Measurements from ENCODE around the gene LRRC30. TPM values are rescaled to one million over a fixed set of nuclear protein-coding genes. Genes with fewer than 3 reads are reported as not detected.
A peak's percentile ranks its signal among the peaks of the same experiment; 100 is the strongest.
"Not testable (repeated sequence)": the region's sequence is repeated elsewhere in the genome, so short reads cannot be mapped to it uniquely, and the experiment has no call there.

The LRRC30 gene
- polyA plus RNA-seq, 4 donors = not detected

DNA sequence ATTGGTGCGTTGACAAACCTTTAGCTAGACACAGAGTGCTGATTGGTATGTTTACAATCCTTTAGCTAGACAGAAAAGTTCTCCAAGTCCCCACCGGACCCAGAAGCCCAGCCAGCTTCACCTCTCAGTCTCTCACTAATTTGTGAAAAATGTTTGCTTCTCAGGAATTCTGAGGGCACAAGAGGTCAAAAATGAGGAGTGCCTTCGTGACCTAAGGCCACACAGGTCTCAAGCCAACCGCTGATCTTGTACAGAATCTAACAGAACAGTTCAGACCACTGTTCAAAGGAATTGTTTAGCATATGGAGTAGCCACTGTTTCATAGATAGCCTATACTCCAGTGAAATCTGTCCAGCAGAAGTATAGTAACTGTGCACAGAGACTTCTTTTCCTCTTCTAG lies 29.8 kb upstream of the LRRC30 start:
- no peaks in the 10 kb centered on the region for H3K9me3 ChIP-seq (ENCODE audit: control insufficient read depth in 2 of 2, insufficient read depth in 1 of 2, low read depth in 1 of 2, low read length in 1 of 2)
- WGBS, 3 donors = 84 to 90% (median 87%) methylated on average over 4 of the region's 4 CpGs
- no peak overlapping the region for H3K27ac ChIP-seq (ENCODE audit: low read depth in 1 of 3, low read length in 2 of 3)
- no peaks in the 10 kb centered on the region for H3K27me3 ChIP-seq (ENCODE audit: control insufficient read depth in 3 of 3, insufficient read depth in 3 of 3, low read length in 3 of 3)
- no peak overlapping the region for H3K4me3 ChIP-seq (ENCODE audit: low read depth in 1 of 3, low read length in 3 of 3)
- no peaks in the 10 kb centered on the region for H3K4me1 ChIP-seq (ENCODE audit: control insufficient read depth in 3 of 3, insufficient read depth in 2 of 3, low read depth in 1 of 3, low read length in 2 of 3)
- no peaks in the 10 kb centered on the region for H3K36me3 ChIP-seq (ENCODE audit: control insufficient read depth in 3 of 3, insufficient read depth in 2 of 3, low read depth in 1 of 3, low read length in 3 of 3)
- DNase-seq = no peak
- no peak for FAIRE-seq

DNA sequence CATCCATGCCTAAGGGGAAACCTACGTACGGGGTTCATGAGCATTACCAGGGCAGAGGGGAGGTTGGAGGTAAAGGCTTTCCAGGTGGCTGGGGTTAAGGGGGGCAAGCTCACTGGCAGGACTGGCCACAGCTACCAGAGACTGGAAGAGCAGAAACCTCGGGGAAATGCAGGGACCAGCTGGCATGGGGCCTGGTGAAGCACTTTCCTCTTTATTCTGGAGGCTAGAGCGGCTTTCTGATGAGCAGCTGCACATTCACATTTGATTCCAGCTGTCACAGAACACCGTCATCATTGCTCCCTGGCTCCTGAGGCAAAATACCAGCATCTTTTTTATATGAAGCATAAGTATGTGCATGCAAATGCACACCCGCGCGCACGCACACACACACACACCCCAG lies 28.7 kb upstream of the LRRC30 start:
- Histone ChIP-seq H3K4me3 (ENCODE audit: low read depth in 1 of 3, low read length in 3 of 3) (no peak overlapping the region), H3K4me1 (ENCODE audit: control insufficient read depth in 3 of 3, insufficient read depth in 2 of 3, low read depth in 1 of 3, low read length in 2 of 3) (no peaks in the 10 kb centered on the region), H3K27me3 (ENCODE audit: control insufficient read depth in 3 of 3, insufficient read depth in 3 of 3, low read length in 3 of 3) (peaks cover 0 to 2% (median 0%) of the 10 kb centered on the region in 3 donors), H3K27ac (ENCODE audit: low read depth in 1 of 3, low read length in 2 of 3) (no peak overlapping the region), H3K9me3 (ENCODE audit: control insufficient read depth in 2 of 2, insufficient read depth in 1 of 2, low read depth in 1 of 2, low read length in 1 of 2) (no peaks in the 10 kb centered on the region), H3K36me3 (ENCODE audit: control insufficient read depth in 3 of 3, insufficient read depth in 2 of 3, low read depth in 1 of 3, low read length in 3 of 3) (no peaks in the 10 kb centered on the region)
- WGBS, 3 donors = 86 to 90% (median 86%) methylated on average over 9 of the region's 9 CpGs
- DNase-seq = no peak
- no peak for FAIRE-seq

DNA sequence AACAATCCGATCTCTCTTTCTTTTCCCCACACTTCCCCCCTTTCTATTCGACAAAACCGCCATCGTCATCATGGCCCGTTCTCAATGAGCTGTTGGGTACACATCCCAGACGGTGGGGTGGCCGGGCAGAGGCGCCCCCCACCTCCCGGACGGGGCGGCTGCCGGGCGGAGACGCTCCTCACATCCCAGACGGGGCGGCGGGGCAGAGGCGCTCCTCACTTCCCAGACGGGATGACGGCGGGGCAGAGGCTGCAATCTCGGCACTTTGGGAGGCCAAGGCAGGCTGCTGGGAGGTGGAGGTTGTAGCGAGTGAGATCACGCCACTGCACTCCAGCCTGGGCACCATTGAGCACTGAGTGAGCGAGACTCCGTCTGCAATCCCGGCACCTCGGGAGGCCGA lies 27.3 kb upstream of the LRRC30 start:
- not testable (repeated sequence) for FAIRE-seq; H3K27ac ChIP-seq (ENCODE audit: low read depth in 1 of 3, low read length in 2 of 3); H3K4me3 ChIP-seq (ENCODE audit: low read depth in 1 of 3, low read length in 3 of 3); DNase-seq; H3K9me3 ChIP-seq (ENCODE audit: control insufficient read depth in 2 of 2, insufficient read depth in 1 of 2, low read depth in 1 of 2, low read length in 1 of 2); H3K27me3 ChIP-seq (ENCODE audit: control insufficient read depth in 3 of 3, insufficient read depth in 3 of 3, low read length in 3 of 3); H3K4me1 ChIP-seq (ENCODE audit: control insufficient read depth in 3 of 3, insufficient read depth in 2 of 3, low read depth in 1 of 3, low read length in 2 of 3); H3K36me3 ChIP-seq (ENCODE audit: control insufficient read depth in 3 of 3, insufficient read depth in 2 of 3, low read depth in 1 of 3, low read length in 3 of 3)
- 88 to 91% (median 89%) methylated on average over 24 to 28 of the region's 29 CpGs for WGBS, 3 donors

DNA sequence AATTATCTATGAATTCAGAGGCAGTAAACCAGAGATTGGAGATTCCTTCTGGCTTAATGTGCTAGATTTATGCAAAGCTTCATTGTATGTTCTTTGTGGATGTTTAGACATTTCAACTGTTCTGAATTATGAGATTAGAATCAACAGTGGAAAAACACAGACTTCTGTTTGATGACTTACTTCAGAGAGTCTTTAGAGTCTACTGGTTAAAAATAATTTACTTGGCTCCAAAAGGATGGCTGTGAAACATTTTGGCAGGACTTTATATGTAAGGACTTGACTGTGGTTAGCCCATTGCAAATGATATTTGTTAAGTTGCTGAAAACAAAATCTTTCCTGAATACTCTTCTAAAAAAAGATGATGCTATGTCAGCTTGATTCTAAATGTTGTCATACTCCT lies 25.5 kb upstream of the LRRC30 start:
- no peaks in the 10 kb centered on the region for H3K36me3 ChIP-seq (ENCODE audit: control insufficient read depth in 3 of 3, insufficient read depth in 2 of 3, low read depth in 1 of 3, low read length in 3 of 3)
- H3K27ac ChIP-seq (ENCODE audit: low read depth in 1 of 3, low read length in 2 of 3) = no peak overlapping the region
- no peaks in the 10 kb centered on the region for H3K4me1 ChIP-seq (ENCODE audit: control insufficient read depth in 3 of 3, insufficient read depth in 2 of 3, low read depth in 1 of 3, low read length in 2 of 3)
- peaks cover 0 to 2% (median 0%) of the 10 kb centered on the region in 3 donors for H3K27me3 ChIP-seq (ENCODE audit: control insufficient read depth in 3 of 3, insufficient read depth in 3 of 3, low read length in 3 of 3)
- no peaks in the 10 kb centered on the region for H3K9me3 ChIP-seq (ENCODE audit: control insufficient read depth in 2 of 2, insufficient read depth in 1 of 2, low read depth in 1 of 2, low read length in 1 of 2)
- no peak overlapping the region for H3K4me3 ChIP-seq (ENCODE audit: low read depth in 1 of 3, low read length in 3 of 3)
- DNase-seq (no peak), FAIRE-seq (no peak)

DNA sequence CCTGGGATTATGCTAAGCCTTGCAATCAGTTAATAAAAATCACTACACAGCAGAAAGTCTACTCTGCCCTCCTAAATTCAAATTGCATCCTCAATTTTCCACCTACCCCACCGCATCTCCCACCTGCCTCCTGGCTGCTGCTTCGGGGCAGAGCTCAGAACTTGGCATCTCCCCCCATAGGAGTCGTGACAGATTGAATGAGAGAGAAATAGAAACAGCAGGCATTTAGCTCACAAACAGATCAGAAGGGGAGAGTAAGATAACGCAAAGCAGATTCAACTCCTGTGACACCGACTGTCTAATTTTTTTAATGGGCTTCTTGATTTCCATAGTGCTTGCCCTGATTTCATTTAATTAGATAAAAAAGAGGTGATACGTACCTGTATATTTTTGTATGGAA lies 24.7 kb upstream of the LRRC30 start:
- Histone ChIP-seq H3K9me3 (ENCODE audit: control insufficient read depth in 2 of 2, insufficient read depth in 1 of 2, low read depth in 1 of 2, low read length in 1 of 2) (no peaks in the 10 kb centered on the region), H3K4me1 (ENCODE audit: control insufficient read depth in 3 of 3, insufficient read depth in 2 of 3, low read depth in 1 of 3, low read length in 2 of 3) (no peaks in the 10 kb centered on the region), H3K36me3 (ENCODE audit: control insufficient read depth in 3 of 3, insufficient read depth in 2 of 3, low read depth in 1 of 3, low read length in 3 of 3) (no peaks in the 10 kb centered on the region), H3K4me3 (ENCODE audit: low read depth in 1 of 3, low read length in 3 of 3) (no peak overlapping the region), H3K27ac (ENCODE audit: low read depth in 1 of 3, low read length in 2 of 3) (no peak overlapping the region), H3K27me3 (ENCODE audit: control insufficient read depth in 3 of 3, insufficient read depth in 3 of 3, low read length in 3 of 3) (peaks cover 0 to 2% (median 0%) of the 10 kb centered on the region in 3 donors)
- FAIRE-seq = no peak
- WGBS, 3 donors = 46 to 61% (median 58%) methylated on average over 6 of the region's 6 CpGs
- DNase-seq = no peak

DNA sequence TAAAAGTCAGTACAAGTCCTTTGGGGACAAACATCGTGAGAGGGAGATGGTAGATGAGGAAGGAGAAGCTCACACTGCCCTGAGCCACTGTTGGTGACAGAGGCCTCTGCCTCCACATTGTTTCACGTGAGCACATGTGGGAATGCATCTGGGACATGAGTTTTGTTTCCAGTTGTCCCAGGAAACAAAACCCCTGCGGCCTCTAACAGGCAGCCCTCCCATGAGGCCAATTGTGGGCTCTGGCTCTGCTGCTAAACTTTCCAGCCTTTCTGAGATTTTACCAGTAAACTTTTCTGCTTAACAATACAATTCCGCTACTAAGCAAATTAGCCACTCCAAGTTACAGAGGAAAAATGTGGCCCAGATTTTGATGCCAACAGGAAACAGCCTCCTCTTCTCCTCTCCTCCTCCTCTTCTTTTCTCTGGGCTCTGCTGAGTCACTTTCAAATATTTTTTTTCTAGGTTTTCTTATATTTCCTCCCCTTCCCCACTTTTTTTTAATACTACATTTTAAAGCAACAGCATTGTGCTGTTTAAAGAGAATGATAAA lies 23.4 kb upstream of the LRRC30 start:
- FAIRE-seq (no peak), DNase-seq (no peak)
- Histone ChIP-seq H3K27me3 (ENCODE audit: control insufficient read depth in 3 of 3, insufficient read depth in 3 of 3, low read length in 3 of 3) (peaks cover 0 to 5% (median 0%) of the 10 kb centered on the region in 3 donors), H3K36me3 (ENCODE audit: control insufficient read depth in 3 of 3, insufficient read depth in 2 of 3, low read depth in 1 of 3, low read length in 3 of 3) (no peaks in the 10 kb centered on the region), H3K27ac (ENCODE audit: low read depth in 1 of 3, low read length in 2 of 3) (no peak overlapping the region), H3K9me3 (ENCODE audit: control insufficient read depth in 2 of 2, insufficient read depth in 1 of 2, low read depth in 1 of 2, low read length in 1 of 2) (no peaks in the 10 kb centered on the region), H3K4me1 (ENCODE audit: control insufficient read depth in 3 of 3, insufficient read depth in 2 of 3, low read depth in 1 of 3, low read length in 2 of 3) (no peaks in the 10 kb centered on the region), H3K4me3 (ENCODE audit: low read depth in 1 of 3, low read length in 3 of 3) (no peak overlapping the region)
- WGBS, 3 donors = 72 to 78% (median 75%) methylated on average over 4 of the region's 4 CpGs

DNA sequence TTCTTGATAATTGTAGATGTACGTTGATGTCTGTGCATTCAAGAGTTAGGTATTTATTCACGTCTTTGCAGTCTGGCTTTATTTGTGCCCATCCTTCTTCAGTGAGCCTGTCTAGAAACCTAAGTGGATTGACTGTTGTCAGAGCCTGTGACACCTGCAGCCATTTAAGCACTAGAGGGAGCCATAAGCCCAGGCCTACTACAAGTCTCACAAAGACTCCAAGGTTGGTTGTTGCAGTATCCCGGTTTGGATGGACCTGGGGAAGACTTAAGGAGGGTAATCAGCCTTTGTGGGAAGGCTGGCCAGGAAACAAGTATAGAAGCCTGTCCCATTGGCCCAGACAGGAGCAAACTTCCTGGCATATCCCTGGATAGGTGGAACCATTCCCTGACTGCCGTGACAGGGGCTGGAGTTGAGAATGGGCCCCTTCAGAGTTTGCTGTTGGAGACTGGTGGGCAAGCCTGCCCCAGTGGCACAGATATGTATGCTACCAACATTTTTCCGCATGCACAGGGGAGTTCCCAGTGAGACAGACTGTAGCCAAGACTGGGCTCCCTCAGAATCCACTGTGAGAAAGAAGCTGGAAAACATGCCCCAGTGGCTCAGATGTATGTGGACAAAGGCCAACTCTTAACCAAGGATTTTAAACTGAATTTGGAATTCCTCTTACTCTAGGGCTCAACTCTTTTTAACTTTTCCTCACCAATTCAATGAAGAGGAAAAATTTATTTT lies 9.3 kb upstream of the LRRC30 start:
- FAIRE-seq (no peak), DNase-seq (peak; percentile 51 to 55)
- no peak overlapping the region for H3K27ac ChIP-seq (ENCODE audit: low read depth in 1 of 3, low read length in 2 of 3)
- no peaks in the 10 kb centered on the region for H3K36me3 ChIP-seq (ENCODE audit: control insufficient read depth in 3 of 3, insufficient read depth in 2 of 3, low read depth in 1 of 3, low read length in 3 of 3)
- H3K4me1 ChIP-seq (ENCODE audit: control insufficient read depth in 3 of 3, insufficient read depth in 2 of 3, low read depth in 1 of 3, low read length in 2 of 3) = no peaks in the 10 kb centered on the region
- WGBS, 3 donors = 48 to 54% (median 53%) methylated on average over 5 of the region's 5 CpGs
- H3K4me3 ChIP-seq (ENCODE audit: low read depth in 1 of 3, low read length in 3 of 3) = no peak overlapping the region
- H3K9me3 ChIP-seq (ENCODE audit: control insufficient read depth in 2 of 2, insufficient read depth in 1 of 2, low read depth in 1 of 2, low read length in 1 of 2) = no peaks in the 10 kb centered on the region
- H3K27me3 ChIP-seq (ENCODE audit: control insufficient read depth in 3 of 3, insufficient read depth in 3 of 3, low read length in 3 of 3) = no peaks in the 10 kb centered on the region

DNA sequence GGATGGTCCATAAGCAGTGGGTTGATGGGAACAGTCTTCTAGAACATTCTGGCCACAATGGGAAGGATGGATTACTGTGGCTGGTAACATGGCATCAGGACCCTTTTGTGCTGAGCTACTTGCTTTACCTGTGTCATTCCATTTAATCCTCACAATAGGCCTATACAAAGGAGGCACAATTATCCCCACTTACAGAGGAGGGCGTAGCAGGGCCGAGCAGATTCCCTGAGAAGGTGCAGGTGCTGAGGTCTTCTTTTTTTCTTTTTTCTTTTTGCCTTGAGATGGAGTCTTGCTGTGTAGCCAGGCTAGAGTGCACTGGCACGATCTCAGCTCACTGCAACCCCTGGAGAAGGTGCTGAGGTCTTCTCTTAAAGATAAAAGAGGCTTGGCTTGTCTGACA lies 6.7 kb upstream of the LRRC30 start:
- Histone ChIP-seq H3K9me3 (ENCODE audit: control insufficient read depth in 2 of 2, insufficient read depth in 1 of 2, low read depth in 1 of 2, low read length in 1 of 2) (no peaks in the 10 kb centered on the region), H3K36me3 (ENCODE audit: control insufficient read depth in 3 of 3, insufficient read depth in 2 of 3, low read depth in 1 of 3, low read length in 3 of 3) (no peaks in the 10 kb centered on the region), H3K4me1 (ENCODE audit: control insufficient read depth in 3 of 3, insufficient read depth in 2 of 3, low read depth in 1 of 3, low read length in 2 of 3) (no peaks in the 10 kb centered on the region), H3K27me3 (ENCODE audit: control insufficient read depth in 3 of 3, insufficient read depth in 3 of 3, low read length in 3 of 3) (no peaks in the 10 kb centered on the region), H3K4me3 (ENCODE audit: low read depth in 1 of 3, low read length in 3 of 3) (no peak overlapping the region), H3K27ac (ENCODE audit: low read depth in 1 of 3, low read length in 2 of 3) (no peak overlapping the region)
- 37 to 62% (median 46%) methylated on average over 3 of the region's 3 CpGs for WGBS, 3 donors
- DNase-seq (no peak), FAIRE-seq (no peak)

DNA sequence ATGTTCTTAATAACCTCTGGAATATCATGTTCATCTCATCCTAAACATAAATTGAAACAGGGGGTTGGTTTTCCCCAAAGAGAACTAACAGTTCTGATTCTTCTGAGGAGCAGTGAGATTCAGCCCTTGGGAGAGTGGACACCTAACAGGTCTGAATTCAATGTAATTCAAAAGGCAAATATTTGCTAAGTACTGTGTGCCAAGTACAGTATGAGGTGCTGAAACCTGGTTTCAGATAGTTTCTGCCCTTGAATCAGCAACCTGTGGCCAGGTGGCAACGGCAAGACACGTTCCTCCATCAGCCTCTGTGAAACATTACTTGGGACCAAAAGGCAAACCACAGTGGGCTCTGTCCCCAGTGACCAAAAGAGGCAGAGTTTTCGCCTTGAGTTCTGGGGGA lies 1.3 kb downstream of the LRRC30 start:
- H3K9me3 ChIP-seq (ENCODE audit: control insufficient read depth in 2 of 2, insufficient read depth in 1 of 2, low read depth in 1 of 2, low read length in 1 of 2) = no peaks in the 10 kb centered on the region
- no peak overlapping the region for H3K27ac ChIP-seq (ENCODE audit: low read depth in 1 of 3, low read length in 2 of 3)
- H3K36me3 ChIP-seq (ENCODE audit: control insufficient read depth in 3 of 3, insufficient read depth in 2 of 3, low read depth in 1 of 3, low read length in 3 of 3) = no peaks in the 10 kb centered on the region
- DNase-seq (no peak), FAIRE-seq (no peak)
- WGBS, 3 donors = 62 to 80% (median 78%) methylated on average over 3 of the region's 3 CpGs
- H3K4me1 ChIP-seq (ENCODE audit: control insufficient read depth in 3 of 3, insufficient read depth in 2 of 3, low read depth in 1 of 3, low read length in 2 of 3) = no peaks in the 10 kb centered on the region
- no peak overlapping the region for H3K4me3 ChIP-seq (ENCODE audit: low read depth in 1 of 3, low read length in 3 of 3)
- H3K27me3 ChIP-seq (ENCODE audit: control insufficient read depth in 3 of 3, insufficient read depth in 3 of 3, low read length in 3 of 3) = peaks cover 0 to 4% (median 0%) of the 10 kb centered on the region in 3 donors

Data from small intestine (tissue), 7 donors.